BE2C (cell line): Measurements from ENCODE around the gene CD101.

Experiments
- DNase-seq: peaks from one replicate; pipeline ENCODE4 v3.0.0-alpha.2; 2020
- H3K27me3 ChIP-seq: fragments of 250-450 bp; sonication (Bioruptor Pico); 2 replicates; pipeline ENCODE4 v1.5.1; 2020; ENCODE audit warnings: mild to moderate bottlenecking
- H3K36me3 ChIP-seq: fragments of 250-450 bp; sonication (Bioruptor Pico); 2 replicates; pipeline ENCODE4 v1.5.1; 2020; ENCODE audit warnings: mild to moderate bottlenecking
- H3K4me1 ChIP-seq: fragments of 250-450 bp; sonication (Bioruptor Pico); 2 replicates; pipeline ENCODE4 v1.5.1; 2020
- H3K4me3 ChIP-seq: 2 replicates; pipeline ENCODE4 v1.5.1; 2011; ENCODE audit warnings: low read depth, low read length
- H3K9me3 ChIP-seq: fragments of 250-450 bp; sonication (Bioruptor Pico); 2 replicates; pipeline ENCODE4 v1.5.1; 2020
- CTCF ChIP-seq: IDR thresholded peaks from 2 replicates; pipeline ENCODE4 v1.5.1; 2012; ENCODE audit warnings: mild to moderate bottlenecking, low read depth, low read length

Gene CD101

GRCh38 chr1:116994411-116994810 lies 7.1 kb upstream of the CD101 start:
- no peaks in the 10 kb centered on the region for H3K36me3 ChIP-seq
- H3K4me1 ChIP-seq: no peaks in the 10 kb centered on the region
- DNase-seq: no peak
- TF ChIP-seq CTCF: no peak
- H3K4me3 ChIP-seq: no peak overlapping the region
- no peaks in the 10 kb centered on the region for H3K9me3 ChIP-seq
- no peaks in the 10 kb centered on the region for H3K27me3 ChIP-seq

- no peaks in the 10 kb centered on the region for H3K9me3 ChIP-seq
- no peak overlapping the region for H3K4me3 ChIP-seq
- no peaks in the 10 kb centered on the region for H3K4me1 ChIP-seq
- no peaks in the 10 kb centered on the region for H3K27me3 ChIP-seq
- no peak for DNase-seq
- TF ChIP-seq CTCF: no peak
- no peaks in the 10 kb centered on the region for H3K36me3 ChIP-seq
These were observed 4.5 kb upstream of the CD101 start for GRCh38 chr1:116997066-116997465.

- Histone ChIP-seq H3K9me3 (no peaks in the 10 kb centered on the region), H3K36me3 (no peaks in the 10 kb centered on the region), H3K4me1 (no peaks in the 10 kb centered on the region), H3K4me3 (no peak overlapping the region), H3K27me3 (no peaks in the 10 kb centered on the region)
- TF ChIP-seq CTCF: no peak
- DNase-seq: no peak
These were observed 3.9 kb upstream of the CD101 start for GRCh38 chr1:116997636-116998035.

GRCh38 chr1:116999596-116999995 lies 2.0 kb upstream of the CD101 start:
- H3K36me3 ChIP-seq: no peaks in the 10 kb centered on the region
- no peaks in the 10 kb centered on the region for H3K27me3 ChIP-seq
- H3K4me3 ChIP-seq: no peak overlapping the region
- no peaks in the 10 kb centered on the region for H3K4me1 ChIP-seq
- no peak for TF ChIP-seq CTCF
- DNase-seq: no peak
- H3K9me3 ChIP-seq: no peaks in the 10 kb centered on the region

- DNase-seq: no peak
- Histone ChIP-seq H3K9me3 (no peaks in the 10 kb centered on the region), H3K27me3 (no peaks in the 10 kb centered on the region), H3K36me3 (no peaks in the 10 kb centered on the region), H3K4me3 (no peak overlapping the region), H3K4me1 (no peaks in the 10 kb centered on the region)
- no peak for TF ChIP-seq CTCF
These were observed 1.4 kb upstream of the CD101 start for GRCh38 chr1:117000142-117000541.

- Histone ChIP-seq H3K4me3 (no peak overlapping the region), H3K9me3 (no peaks in the 10 kb centered on the region), H3K36me3 (no peaks in the 10 kb centered on the region), H3K27me3 (no peaks in the 10 kb centered on the region), H3K4me1 (no peaks in the 10 kb centered on the region)
- TF ChIP-seq CTCF: no peak
- no peak for DNase-seq
These were observed 1.8 kb downstream of the CD101 start for GRCh38 chr1:117003223-117003875.
